Fibroblast of peridontal ligament (primary cell): ENCODE measurements around the gene ITGA11.
"Not testable (repeated sequence)": the region's sequence is repeated elsewhere in the genome, so short reads cannot be mapped to it uniquely, and the experiment has no call there.

Experiments
- DNase-seq: peaks from one replicate; pipeline ENCODE4 v3.0.0-alpha.2; 2010; ENCODE audit errors: extremely low read depth

Gene ITGA11

DNA sequence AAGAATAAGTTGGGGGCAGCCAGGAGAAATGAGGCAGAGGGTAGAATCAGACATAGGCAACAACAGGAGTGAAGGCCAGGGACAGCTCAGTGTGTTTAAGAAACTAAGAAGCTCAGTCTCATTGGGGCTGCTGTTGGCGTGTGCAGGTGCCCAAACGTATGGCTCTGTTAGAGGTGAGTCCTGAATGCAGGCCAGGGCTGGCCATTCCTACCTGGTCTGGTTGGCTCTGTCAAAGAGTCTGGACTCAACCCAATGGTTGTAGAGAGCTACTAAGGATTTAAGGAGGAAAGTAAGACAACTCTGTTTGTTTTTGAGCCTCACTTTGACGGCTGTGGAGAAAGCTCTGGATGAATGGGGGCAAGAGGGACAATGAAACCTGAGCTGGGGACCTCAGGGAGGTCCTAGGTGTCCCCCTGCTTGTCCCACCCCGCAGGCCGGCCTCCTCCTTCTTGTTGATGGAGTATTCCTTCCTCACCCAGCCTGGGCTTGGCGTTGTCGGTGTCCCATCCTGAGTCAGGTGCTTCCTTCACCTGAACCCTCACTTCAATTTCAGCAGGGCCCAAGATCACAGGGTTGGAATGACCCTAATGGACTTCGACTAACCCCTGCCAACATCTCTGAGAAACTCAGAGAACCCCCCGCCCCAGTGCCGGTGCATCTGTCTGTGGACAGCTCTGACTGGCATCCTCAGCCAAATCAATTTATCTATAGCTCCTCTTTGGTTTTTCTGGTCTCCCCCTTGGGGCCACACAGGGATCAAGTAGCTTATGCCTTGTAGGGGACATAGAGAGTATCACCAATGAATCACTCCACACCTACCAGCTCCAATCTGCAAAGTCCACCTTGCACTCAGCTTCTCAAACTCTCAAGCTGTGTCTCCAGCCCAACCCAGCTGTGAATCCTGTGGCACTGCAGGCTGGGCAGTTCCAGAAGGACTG lies 8.3 kb downstream of the ITGA11 start:
- DNase-seq = no peak

DNA sequence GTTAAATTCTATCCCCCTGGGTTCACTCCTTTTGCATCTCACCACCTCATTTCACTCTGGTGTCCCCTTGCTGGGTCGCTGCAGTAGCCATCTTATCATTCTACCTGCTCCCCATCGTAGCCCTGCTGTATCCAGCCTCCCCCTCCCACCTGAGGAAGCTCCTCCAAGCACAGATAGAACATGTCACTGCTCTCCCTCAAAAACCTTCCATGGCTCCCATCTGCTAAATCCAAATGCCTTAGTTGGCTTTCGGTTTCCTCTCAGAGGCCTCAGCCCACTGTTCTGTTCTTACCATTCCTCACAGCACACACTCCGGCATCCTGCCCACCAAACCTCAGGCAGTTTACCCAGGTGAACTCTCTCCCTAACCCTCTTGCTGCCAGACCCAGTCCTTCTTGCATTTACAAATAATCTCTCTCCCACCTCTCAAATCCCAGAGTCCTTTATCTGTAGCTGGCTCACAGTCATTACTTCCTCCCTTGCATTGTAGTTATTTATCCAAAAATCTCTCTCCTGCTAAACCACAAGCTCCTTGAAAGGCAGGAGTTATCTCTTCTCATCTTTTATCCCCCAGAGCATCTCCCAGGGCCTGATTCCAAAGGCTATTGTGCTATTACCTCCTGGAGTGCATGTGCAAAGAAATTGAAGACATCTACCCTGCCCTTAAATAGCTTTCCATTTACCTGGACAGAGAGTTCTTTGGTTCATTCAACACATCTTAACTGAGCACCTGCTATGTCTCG lies 9.4 kb downstream of the ITGA11 start:
- DNase-seq = not testable (repeated sequence)

DNA sequence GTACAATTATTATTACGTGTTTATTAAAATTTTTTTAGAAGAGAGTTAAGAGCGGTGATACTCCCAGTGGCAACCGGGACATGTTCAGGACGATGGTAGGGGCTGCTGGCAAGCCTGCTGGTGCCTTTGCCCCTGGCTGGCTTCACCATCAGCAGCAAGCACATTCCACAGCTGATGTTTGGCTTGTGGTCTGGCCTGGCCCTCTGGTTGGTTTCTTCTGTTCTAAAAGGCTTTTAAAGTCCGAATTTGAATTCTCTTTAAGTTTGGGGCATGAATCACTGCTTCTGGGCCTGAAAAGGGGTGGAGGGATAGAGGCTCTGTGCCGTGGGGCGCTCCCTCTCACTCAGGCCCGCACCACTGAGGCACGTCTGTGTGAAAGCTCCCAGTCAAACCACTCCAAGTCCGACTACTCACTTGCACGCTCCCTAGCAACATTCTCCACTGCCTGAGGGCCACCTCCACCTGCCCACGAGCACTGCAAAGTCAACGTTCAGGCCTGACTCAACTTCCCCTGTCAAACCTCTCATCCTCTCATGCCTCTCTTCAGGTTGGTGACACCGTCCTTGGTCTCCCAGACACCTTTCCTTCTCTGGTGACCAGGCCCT lies 10.1 kb downstream of the ITGA11 start:
- DNase-seq = peak; percentile 74

DNA sequence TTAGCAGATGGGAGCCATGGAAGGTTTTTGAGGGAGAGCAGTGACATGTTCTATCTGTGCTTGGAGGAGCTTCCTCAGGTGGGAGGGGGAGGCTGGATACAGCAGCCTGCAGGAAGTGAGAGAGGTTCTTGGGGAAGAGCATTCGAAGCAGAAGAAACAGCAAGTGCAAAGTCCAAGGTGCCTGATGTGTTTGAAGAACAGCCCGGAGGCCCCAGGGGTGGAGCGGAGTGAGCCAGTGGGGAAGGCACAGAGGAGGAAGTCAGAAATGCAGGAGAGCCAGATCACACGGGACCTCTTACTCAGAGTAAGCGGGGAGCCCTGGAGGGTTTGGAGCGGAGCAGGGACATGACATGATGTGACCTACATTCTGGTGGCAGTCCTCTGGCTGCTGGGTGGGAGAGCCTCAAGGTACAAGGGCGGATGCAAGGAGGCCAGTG lies 10.8 kb downstream of the ITGA11 start:
- no peak for DNase-seq

DNA sequence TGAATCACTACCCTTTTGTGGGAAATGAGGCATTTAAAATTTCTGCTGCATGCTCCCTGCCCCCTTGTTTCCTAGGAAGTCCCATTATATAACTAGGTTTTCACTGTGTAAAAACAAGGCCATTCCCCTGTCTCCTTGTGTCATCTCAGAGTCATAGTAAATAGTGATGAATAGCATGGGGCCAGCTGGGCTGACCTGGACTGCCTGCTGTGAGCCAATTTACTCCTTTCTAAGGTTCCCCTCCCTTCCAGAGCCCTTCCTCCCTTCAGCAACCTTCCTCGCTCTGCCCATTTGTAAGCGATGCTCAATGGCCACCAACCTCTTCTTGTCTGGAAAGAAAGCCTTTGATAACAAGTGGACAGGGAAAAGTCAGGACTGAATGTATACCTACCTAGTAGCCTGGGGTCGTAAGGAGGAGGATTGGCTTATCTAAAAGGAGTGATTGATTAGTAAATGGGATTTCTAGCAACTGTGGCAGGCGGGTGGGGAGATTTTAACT lies 11.7 kb downstream of the ITGA11 start:
- no peak for DNase-seq

DNA sequence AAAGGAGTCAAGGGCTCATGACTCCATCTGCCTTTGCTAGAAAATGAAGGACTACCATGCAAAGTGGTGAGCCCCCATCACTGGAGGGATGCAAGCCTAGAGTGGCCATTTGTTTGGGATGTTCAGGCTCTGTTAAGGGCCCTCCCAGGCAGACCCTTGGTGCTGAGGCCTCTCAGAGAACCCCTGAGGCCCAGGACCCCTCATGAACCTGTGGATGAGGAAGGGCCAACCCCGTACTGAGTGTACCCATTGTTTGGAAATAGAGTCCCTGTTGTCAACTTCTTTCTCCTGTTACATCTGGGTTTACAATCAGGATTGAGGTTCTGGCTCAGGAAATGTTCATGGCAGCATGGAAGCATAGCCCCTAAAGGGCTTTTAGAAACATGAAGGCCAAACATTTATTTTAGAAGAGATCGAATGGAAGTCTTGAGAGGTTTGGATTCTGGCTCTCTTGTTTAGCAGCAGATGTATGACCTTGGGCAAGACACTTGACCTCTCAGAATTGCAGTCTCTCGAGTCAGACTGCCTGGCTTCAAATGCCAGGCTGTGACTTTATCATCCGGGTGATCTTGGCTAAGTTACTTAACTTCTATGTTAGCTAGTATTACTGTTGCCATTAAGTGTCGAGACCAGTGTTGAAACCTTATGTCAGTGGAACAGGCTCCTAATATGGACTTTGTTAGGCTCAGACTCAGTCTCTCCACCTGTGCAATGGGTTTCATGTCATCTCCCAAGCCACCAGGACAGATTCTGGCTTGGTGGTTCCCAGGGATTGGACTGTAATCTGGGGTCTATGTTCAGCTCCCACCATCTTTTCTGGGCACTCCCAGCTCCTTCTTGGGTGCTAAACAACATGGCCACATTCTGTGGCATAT lies 12.4 kb downstream of the ITGA11 start:
- peak; percentile 18 for DNase-seq

DNA sequence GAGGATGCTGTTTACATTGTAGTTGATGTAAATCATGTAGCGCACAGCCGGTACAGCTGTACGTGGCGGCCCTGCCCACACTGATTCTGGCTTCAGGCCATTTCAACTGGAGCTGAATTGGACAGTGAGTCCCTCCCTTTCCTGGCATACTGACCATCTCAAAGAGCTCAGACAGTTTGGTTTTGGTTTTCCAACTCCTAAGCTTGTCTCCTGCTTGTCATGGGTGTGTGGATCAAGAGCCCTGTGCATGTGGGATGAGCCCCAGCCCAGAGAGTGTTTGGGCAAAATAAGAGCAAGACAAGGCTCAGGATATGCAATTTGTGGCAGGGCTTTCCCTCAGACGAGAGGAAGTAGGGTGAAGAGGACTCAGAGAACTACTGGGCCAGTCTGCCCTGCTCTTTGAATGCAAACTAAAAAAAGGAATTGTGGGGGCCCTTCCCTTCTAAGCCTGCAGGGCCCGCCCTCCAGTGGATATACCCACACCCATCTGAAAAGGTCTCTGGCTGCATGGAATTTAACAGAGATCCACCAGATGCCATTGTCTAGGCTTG lies 13.3 kb downstream of the ITGA11 start:
- peak; percentile 73 for DNase-seq

DNA sequence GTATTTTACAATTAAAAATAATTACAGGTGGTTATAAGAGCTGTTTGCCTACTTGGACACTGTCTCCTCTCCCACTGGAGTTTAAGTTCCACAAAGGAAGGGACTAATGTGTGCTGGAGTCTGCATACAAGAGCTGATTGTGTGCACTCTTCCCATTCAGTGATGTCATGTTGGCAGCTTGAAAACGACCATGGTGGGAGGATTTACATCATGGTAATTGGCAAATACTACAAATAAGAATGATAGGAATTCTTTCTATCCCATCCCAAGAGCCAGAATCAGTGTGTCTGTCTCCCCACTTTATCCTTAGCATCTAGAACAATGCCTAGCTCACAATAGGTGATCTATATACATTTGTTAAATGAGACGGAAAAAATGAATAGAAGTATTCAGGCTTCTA lies 14.1 kb downstream of the ITGA11 start:
- peak; percentile 32 for DNase-seq

DNA sequence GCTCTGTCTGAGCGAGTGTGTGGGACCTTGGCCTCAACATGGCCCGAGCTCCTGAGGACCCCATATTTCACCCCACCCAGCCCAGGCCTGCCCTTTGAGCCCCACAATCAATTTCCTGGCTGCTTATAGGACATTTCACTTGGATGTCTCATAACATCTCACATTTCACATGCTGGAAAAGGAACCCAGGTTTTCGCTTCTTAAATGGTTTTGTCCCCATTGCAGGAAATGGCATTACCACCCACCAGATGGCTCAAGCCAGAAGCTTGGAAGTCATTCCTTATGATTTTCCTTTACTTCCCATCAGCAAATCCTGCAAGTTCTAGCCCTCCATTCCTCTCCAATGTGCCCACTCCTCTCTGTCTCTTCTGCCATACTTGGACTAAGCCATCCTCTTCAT lies 14.9 kb downstream of the ITGA11 start:
- DNase-seq = peak; percentile 16

DNA sequence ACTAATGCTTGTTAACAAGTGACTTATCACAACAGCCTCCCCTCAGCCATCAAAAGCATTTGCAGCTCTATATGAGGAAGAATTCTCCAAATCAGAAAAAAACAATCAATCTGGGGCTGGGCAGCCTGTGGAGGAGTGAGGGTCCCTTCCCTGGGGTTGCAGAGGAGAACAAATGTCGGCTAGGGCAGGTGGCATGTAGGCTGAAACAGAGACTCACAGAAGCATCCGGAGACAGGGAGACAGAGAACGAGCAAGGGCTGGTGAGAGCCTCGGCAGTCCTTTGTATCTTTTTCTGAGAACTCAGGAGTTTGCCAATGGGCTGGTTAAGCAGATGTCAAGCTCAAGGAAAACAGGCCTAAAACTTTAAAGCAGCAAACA lies 15.8 kb downstream of the ITGA11 start:
- DNase-seq = no peak

DNA sequence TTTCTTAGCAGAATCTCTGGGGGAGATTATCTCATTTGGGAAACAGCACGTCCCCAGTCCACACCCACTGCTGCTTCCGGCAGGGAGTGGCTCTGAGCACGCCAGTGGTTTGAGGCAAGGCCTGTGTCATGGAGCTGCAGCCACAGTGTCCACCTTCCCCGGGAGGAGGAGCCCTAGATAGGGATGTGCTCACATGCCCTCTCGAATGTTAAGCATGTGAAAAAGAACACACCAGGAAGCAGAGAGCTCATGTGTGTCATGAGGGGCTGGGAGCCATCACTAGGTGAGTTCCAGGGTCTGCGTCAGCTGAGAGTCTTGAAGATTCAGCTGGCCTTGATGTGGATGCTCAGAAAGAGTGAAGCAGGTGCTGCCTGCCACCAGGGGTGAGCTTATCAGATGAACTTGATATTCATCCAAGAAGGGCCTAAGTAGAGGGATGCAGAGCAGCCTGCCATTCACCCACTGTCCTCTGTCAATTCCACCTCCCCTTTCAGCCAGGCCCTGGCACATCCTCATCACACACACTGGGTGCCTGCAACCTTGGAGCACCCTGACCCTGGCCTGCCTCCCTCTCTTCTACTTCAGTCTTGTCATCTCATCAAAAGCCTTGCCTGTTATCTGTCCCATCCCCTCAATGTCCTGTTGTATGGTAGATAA lies 16.3 kb downstream of the ITGA11 start:
- no peak for DNase-seq

DNA sequence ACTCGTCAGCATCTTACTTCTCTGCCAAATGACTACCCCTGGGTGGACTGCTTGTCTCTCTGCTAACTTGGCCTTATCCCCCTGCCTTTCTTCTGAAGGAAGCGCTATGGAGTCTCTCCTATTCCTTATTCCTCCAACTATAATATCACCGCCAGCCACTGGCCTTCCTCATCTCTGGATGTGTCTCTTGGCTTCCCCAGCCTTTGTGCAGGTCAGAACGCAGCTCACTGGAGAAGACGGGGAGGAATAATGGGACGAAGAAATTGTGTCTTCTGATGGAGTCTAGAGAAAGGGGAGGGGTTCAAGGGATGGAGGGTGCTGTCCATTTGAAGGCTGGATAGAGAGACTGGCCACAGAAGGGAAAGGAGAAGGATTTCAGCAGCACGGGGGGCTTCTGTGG lies 16.9 kb downstream of the ITGA11 start:
- DNase-seq = no peak

DNA sequence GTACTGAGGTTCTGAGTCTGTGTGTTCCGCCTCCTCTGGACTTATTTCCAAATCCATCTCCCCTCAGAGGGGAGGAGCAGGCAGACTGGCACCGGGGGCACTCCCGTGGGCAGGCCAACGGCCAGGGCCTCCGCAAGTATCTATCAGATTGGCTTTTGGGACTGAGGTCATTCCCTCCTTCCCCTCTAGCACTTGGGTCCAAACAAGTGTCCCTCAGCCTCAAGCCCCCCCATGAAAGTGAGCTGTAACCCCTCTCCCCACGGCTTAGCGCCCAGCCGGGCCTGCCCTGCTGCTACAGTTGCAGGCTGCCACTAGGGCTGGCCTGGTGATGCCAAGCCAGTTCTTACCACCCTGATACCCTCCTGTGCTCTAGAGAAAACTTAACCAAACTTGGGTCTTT lies 17.4 kb downstream of the ITGA11 start:
- DNase-seq = no peak

DNA sequence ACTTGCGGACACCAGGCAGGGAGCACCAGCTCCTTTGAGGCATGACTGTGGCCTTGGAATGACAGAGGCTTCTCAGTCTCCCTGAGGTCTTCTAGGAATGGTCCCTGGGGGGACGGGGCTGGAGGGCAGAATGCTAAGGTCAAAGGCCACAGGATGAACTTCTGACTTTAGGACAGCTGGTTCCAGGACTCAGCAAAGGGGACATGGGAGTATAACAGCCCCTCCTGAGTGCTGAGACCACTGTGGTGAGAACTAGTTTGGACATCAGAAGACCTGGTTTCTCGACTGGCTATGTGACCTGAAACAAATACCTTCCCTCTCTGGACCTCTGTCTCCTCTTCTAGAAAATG lies 17.8 kb downstream of the ITGA11 start:
- no peak for DNase-seq

DNA sequence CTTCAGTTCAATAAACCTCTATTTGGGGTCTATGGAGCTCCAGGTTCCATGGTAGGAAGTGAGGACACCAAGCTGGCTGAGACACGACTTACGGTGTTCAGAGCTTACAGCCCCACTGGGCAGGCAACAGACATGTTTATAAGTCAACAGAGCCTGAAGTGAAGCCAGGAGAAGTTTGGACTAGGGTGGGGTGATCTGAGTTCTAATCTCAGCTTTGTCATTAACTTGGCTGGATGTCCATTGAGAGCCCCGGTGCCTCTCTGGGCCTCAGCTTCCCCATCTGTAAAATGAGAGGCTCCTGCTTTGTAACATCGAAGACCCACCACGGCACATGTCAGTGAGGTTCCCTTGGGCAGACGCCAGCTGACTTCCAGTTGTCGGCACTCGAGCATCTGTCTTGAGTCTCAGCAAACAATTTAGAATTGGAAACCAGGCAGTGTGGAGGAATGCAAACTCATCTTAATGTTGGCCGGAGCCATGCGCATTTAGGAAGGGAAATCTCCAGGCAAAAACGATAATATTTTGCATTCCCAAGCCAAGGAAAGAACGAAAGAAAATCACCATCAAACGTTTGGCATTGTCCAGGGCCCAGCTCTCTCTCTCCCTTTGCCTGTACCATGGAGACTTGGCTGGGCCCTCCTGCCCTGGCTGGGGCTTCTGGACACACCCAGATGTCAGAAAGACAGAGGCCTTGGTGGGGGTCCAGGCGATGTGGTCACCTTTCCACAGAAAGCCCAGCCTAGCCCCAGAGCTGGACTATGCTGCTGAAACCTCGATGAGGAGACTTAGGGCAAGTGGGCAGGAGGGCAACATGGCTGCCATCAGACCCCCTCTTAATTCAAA lies 18.4 kb downstream of the ITGA11 start:
- DNase-seq = no peak

DNA sequence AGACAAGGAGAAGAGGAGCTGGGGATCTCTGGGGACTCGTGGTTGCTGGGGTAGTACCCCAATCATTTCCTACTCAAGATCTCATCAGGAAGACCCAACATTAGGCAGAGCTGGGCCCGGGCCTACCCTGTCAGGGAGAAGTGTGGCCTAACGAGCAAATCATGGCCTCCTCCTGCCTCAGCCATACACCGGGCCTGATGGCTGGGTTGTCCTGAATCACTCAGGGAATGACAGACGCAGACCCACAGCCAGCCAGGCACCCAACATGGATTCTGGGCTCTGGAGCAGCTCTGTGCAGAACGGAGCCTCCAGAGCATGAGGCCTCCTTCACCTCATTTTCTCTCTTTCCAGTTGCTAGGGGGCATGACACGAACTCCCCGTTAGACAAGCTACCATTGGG lies 19.7 kb downstream of the ITGA11 start:
- no peak for DNase-seq

DNA sequence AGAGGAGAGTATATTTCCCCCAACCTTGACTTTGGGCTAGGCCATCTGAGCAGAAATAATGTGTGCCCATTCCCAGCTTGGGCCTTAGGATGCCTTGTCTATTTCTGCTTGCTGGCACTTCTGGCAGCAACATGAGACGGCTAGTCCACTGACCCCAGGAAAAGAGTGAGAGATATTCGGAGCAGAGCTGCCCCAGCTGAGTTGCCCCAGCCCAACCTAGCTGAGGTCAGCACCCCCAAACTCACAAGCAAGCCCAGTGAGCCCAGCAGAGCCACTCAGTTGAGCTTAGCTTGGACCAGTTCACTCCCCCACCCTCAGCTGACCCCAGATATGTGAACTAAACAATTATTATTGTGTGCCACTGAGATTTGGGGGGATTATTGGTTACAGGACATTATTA lies 20.2 kb downstream of the ITGA11 start:
- no peak for DNase-seq

DNA sequence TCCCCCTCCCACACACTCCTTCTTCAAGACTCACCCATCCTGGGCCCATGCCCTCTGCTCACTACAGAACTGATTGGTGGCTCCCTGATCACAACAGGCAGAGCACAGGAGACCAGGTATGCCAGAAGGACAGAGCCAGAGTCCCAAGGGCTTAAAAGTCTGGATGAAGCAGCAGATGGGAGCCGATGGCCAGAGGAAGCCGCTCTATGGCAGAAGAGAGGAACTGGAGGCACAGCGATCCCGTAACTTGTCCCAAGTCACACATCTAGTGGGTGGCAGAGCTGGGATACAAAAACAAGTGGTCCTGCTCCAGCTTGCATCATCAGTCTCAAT lies 20.7 kb downstream of the ITGA11 start:
- no peak for DNase-seq

DNA sequence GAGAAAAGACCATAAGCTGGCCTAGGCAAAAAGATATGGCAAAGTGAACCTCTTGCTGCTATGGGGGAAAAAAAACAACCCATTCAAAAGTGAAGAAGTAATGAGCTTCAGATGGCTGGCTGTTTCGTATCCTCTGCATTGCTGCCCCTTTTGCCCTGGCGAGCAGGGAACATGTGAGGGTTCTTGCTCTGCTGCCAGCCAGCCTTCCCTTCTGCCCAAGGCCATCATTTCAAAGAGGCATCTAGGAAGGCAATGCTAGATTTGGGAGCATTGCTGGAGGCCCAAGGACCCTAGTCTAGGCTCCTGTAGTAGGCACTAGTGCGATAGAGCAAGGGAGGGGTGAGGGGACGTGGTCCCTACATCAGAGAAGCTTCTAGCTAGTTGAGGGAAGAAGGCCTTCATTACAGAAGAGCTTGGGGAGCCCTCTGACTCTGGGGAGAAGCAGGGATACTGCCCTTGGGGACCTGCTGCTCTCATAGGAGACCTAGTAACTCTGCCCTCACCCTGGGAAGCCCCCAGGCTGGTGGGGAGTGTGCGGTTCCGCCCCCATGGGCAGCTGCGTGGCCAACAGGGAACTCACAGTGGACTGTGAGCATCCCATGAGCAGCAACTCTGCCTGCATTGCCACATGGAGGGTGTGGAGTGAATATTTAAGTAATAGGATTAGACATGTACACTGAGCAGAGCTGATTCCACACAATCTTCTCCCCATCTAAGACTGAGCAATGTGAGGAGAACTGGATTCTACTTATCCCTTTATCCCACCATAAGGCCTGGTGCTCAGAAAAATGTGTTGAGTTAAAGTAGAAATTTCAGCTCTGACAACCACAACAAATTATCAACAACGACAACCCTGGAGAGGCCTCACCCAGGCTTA lies 21.3 kb downstream of the ITGA11 start:
- no peak for DNase-seq
